Activated CD8-positive, alpha-beta memory T cell treated with anti-CD3 and anti-CD28 coated beads, Interleukin-2, amount 50 U/mL, for 24 hours (primary cell): ENCODE data around the gene ASTN1.

Experiments
- DNase-seq: peaks from one replicate; pipeline ENCODE4 v3.0.0-alpha.2; 2020; ENCODE audit errors: extremely low read depth

Gene ASTN1

GRCh38 chr1:176838276-176838995 is 326.1 kb downstream of the ASTN1 start:
- DNase-seq: no peak

GRCh38 chr1:176837708-176838107 is 326.8 kb downstream of the ASTN1 start:
- DNase-seq: no peak

GRCh38 chr1:176831150-176831549 is 333.4 kb downstream of the ASTN1 start:
- no peak for DNase-seq

- DNase-seq: no peak
These were observed 335.3 kb downstream of the ASTN1 start for GRCh38 chr1:176829261-176829660.

GRCh38 chr1:176826265-176826664 is 338.2 kb downstream of the ASTN1 start:
- DNase-seq: no peak

- DNase-seq: no peak
These were observed 344.0 kb downstream of the ASTN1 start for GRCh38 chr1:176820391-176821031.

GRCh38 chr1:176816232-176816631 is 348.3 kb downstream of the ASTN1 start:
- DNase-seq: no peak

- no peak for DNase-seq
These were observed 348.9 kb downstream of the ASTN1 start for GRCh38 chr1:176815621-176816020.

GRCh38 chr1:176811511-176812288 is 352.8 kb downstream of the ASTN1 start:
- DNase-seq: no peak

GRCh38 chr1:176809292-176809691 is 355.2 kb downstream of the ASTN1 start:
- no peak for DNase-seq
